Measurements from ENCODE around the gene SERPINA3.

The SERPINA3 gene

DNA sequence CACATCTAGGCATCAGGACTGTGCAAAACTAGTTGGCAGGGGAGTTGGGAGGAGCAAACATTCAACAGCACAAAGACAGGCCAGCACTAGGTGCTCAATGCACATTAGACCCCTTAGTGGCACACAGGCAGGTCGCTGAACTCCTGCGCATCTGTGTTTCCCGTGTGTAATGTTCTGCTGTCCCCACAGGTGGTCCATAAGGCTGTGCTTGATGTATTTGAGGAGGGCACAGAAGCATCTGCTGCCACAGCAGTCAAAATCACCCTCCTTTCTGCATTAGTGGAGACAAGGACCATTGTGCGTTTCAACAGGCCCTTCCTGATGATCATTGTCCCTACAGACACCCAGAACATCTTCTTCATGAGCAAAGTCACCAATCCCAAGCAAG lies 11.2 kb downstream of the SERPINA3 start:
- H3K4me3 ChIP-seq (ENCODE audit: low read length) = no peak overlapping the region
- no peak for TF ChIP-seq CTCF (IDR thresholded peaks at IDR 0.05; ENCODE audit: insufficient read depth, low read depth, low read length, missing control alignments)
- DNase-seq (ENCODE audit: low read depth) = no peak

DNA sequence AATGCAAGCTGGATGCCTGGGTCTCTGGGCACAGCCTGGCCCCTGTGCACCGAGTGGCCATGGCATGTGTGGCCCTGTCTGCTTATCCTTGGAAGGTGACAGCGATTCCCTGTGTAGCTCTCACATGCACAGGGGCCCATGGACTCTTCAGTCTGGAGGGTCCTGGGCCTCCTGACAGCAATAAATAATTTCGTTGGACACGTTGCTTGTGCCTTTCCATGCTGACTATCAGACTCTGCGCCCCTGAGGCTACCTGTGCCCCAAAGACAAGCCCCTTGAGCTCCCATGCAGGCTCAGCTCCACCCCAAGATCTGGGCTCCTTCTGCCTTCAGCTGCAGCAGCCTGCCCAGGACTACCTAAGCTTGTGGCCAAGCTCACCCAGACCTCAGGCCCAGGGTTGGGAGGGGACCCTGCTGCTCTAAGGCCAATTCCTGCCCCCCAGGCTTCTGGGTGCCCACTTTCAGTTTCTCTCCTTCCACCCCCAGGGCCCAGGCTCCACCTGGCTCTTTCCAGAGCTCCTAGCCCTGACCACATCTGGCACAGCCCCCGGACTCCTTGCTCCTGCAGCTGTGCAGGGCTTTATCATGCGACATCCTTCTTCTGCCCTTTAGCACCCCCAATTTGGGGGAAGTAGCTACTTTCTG lies 11.8 kb downstream of the SERPINA3 start:
- TF ChIP-seq CTCF (IDR thresholded peaks at IDR 0.05; ENCODE audit: insufficient read depth, low read depth, low read length, missing control alignments) = no peak
- DNase-seq (ENCODE audit: low read depth) = no peak
- no peak overlapping the region for H3K4me3 ChIP-seq (ENCODE audit: low read length)

DNA sequence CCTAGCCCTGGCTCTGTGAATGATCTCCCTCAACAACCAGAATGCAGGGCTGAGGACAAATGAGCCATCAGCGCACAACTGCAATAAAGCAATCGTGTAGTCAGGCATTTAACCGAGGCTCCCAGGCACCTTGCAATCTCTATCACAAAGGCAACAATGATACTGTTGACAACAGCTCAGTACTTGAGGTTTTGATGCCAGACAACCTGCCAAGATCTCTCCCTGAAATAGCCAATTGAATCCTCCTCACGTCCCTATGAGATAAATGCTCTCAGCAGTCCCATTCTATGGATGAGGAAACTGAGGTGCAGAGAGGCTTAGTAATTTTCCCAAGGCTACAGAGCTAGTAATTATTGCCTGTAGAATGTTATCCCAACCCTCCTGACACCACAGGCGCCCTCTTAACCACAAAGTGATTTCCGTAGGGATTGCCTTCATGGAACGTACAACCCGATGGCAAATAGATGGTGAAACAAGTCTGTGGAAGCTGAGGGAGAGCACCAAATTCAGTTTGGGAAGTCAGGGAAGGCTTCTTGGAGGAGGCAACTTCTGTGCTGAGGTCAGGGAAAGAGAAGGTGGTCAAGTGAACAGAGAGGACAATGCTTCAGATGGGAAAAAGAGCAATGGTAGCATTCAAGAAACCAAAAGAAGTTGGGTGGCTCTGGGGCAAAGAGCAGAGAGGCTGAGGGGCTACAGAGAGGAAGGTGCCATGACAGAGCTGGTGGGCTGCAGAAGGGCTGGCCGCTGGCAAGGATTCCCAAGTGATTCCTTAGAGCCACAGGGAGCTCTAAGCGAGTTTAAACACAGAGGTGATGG lies 12.6 kb downstream of the SERPINA3 start:
- H3K4me3 ChIP-seq (ENCODE audit: low read length) = no peak overlapping the region
- no peak for DNase-seq (ENCODE audit: low read depth)
- no peak for TF ChIP-seq CTCF (IDR thresholded peaks at IDR 0.05; ENCODE audit: insufficient read depth, low read depth, low read length, missing control alignments)

DNA sequence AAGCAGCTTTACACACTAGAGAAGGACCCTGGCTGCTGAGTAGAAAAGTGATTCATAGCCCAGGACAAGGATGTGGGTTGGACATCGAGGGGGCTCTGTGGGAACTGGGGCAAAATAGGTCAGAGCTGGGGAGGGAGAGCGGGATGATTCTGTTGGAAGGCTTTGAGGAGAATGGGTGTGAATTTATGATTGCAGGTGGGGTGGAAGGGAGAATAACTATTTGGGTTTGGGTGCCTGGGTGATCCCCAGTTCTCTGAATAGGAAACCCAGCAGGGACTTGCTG lies 13.1 kb downstream of the SERPINA3 start:
- no peak for TF ChIP-seq CTCF (IDR thresholded peaks at IDR 0.05; ENCODE audit: insufficient read depth, low read depth, low read length, missing control alignments)
- H3K4me3 ChIP-seq (ENCODE audit: low read length) = no peak overlapping the region
- DNase-seq (ENCODE audit: low read depth) = no peak

- H3K4me3 ChIP-seq (ENCODE audit: low read length) = no peak overlapping the region
- no peak for DNase-seq (ENCODE audit: low read depth)
- no peak for TF ChIP-seq CTCF (IDR thresholded peaks at IDR 0.05; ENCODE audit: insufficient read depth, low read depth, low read length, missing control alignments)
Measured at GRCh38 chr14:94628578-94628977, 16.4 kb downstream of the SERPINA3 start.

DNA sequence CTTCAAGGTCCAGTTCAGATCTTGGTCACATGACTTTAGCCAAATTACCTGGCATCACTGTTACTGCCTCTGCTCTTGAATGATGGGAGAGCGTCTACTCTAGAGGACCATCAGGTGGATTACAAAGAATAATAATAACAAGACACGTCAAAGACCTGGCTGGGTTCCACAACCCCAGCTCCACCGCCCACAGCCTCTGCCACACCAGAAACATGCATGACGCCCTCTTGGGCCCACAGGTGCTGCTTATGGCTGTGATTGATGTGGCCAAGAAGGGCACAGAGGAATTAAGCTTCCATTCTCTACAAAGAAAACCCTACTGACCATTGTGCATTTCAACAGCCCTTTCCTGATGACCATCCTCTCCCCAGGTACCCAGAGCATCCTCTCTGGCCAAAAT lies 18.2 kb downstream of the SERPINA3 start:
- H3K4me3 ChIP-seq (ENCODE audit: low read length) = no peak overlapping the region
- TF ChIP-seq CTCF (IDR thresholded peaks at IDR 0.05; ENCODE audit: insufficient read depth, low read depth, low read length, missing control alignments) = no peak

DNA sequence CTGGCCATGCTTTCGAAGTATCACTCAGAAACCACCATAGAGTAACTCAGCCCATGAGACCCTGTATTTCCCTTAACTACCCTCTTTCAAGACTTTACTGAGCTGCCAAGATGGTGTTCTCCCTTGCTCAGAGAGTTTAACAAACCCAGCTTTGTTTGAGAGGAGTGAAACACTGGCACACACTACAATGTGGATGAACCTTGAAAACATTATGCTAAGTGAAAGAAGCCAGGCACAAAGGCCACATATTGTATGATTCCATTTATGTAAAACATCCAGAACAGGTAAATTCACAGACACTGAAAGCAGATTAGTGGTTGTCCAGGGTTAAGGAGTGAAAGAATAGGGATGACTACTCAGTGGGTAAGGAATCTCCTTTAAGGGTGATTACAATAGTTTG lies 18.9 kb downstream of the SERPINA3 start:
- no peak for TF ChIP-seq CTCF (IDR thresholded peaks at IDR 0.05; ENCODE audit: insufficient read depth, low read depth, low read length, missing control alignments)
- no peak for DNase-seq (ENCODE audit: low read depth)

More for the DNA sequence above, 18.2 kb downstream of the SERPINA3 start:
- DNase-seq (ENCODE audit: low read depth) = no peak

More for the DNA sequence above, 18.9 kb downstream of the SERPINA3 start:
- H3K4me3 ChIP-seq (ENCODE audit: low read length) = no peak overlapping the region
